Measurements from ENCODE around the gene RASGRF1. TPM values are rescaled to one million over a fixed set of nuclear protein-coding genes. Genes with fewer than 3 reads are reported as not detected.

RASGRF1 gene
- total and polyA plus RNA-seq, 9 of the 15 experiments (the other 6 are each of a cell fraction or from before 2014, with no cell fraction given), result 0.03 to 0.58 (median 0.06) TPM; not detected in 1

DNA sequence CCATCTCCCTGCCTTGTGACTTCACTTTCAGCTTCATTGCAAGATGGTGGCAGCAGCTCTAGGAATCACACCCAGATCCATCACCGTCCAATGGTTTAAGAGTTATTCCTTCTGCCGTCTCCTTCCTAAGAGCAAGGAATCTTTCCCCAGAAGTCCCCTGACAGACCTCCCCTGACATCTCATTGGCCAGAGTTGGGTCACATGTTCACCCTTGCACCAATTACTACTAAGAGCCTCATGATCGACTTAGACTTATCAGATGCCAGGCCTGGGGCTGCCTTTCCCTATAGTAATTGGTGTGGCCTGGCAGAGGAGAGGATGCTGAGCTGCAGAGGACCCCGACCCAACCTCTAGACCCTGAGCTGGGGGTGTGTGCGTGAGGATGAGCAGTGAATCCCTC, 31.8 kb upstream of the RASGRF1 start (continued):
- TF ChIP-seq ZKSCAN8 (CRISPR knock-in tag; IDR thresholded peaks at IDR 0.05), result no peak

DNA sequence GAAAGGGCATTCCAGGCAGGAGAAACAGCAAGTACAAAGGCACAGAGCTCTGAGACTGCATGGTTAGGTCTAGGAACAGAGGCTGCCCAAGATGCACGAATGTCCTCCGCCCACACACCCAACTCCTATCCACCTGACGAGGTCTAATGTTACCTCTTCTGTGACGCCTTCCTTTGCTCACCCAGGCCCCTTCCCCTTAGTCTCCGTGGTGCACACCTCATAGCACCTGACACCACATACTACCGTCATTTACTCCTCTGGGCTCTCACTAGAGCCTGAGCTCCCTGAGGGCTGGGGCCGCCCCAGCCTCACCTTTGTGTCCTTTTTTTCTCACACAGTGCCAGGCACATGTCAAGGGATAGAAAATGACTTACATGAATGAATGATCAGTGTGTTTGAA, 31.0 kb upstream of the RASGRF1 start:
- Histone ChIP-seq H4K20me1 (replicated peaks; ENCODE audit: control insufficient read depth, insufficient read depth, low read length) (no peaks in the 10 kb centered on the region), H3K4me3 (no peak overlapping the region), H3K36me3 (ENCODE audit: control insufficient read depth, insufficient read depth, low read length) (no peaks in the 10 kb centered on the region), H3K9me1 (ENCODE audit: control insufficient read depth, insufficient read depth, low read length) (no peaks in the 10 kb centered on the region), H3K79me2 (ENCODE audit: control insufficient read depth, insufficient read depth, low read length) (no peaks in the 10 kb centered on the region), H3K9ac (ENCODE audit: insufficient read depth in 1 of 2, low read depth in 2 of 2, low read length in 2 of 2) (no peak overlapping the region), H2AFZ (ENCODE audit: low read depth, low read length) (no peak overlapping the region), H3K9me3 (replicated peaks; ENCODE audit: control insufficient read depth, insufficient read depth, low read depth, low read length) (no peaks in the 10 kb centered on the region), H3K4me1 (replicated peaks in 1 of 2; ENCODE audit: control insufficient read depth in 2 of 2, insufficient read depth in 2 of 2, low read length in 2 of 2) (peaks cover 0 to 3% of the 10 kb centered on the region in 2 experiments; a peak in 1 of 5 replicates), H3K27me3 (ENCODE audit: control insufficient read depth in 2 of 2, insufficient read depth in 2 of 2, low read length in 2 of 2) (peaks cover 0 to 7% of the 10 kb centered on the region in 2 experiments; a peak in 2 of 5 replicates), H3K27ac (ENCODE audit: extremely low read depth, low read depth, low read length) (no peak overlapping the region), H3K4me2 (ENCODE audit: insufficient read depth, low read length) (no peak overlapping the region)
- TF ChIP-seq GATA2 (CRISPR knock-in tag; IDR thresholded peaks at IDR 0.05), result no peak
- no peak for TF ChIP-seq KDM4B (IDR thresholded peaks at IDR 0.05; ENCODE audit: borderline replicate concordance in 2 of 2, low read depth in 1 of 2)
- no peak for TF ChIP-seq STAT5B (CRISPR knock-in tag; IDR thresholded peaks at IDR 0.05)
- TF ChIP-seq, protein P1, sequence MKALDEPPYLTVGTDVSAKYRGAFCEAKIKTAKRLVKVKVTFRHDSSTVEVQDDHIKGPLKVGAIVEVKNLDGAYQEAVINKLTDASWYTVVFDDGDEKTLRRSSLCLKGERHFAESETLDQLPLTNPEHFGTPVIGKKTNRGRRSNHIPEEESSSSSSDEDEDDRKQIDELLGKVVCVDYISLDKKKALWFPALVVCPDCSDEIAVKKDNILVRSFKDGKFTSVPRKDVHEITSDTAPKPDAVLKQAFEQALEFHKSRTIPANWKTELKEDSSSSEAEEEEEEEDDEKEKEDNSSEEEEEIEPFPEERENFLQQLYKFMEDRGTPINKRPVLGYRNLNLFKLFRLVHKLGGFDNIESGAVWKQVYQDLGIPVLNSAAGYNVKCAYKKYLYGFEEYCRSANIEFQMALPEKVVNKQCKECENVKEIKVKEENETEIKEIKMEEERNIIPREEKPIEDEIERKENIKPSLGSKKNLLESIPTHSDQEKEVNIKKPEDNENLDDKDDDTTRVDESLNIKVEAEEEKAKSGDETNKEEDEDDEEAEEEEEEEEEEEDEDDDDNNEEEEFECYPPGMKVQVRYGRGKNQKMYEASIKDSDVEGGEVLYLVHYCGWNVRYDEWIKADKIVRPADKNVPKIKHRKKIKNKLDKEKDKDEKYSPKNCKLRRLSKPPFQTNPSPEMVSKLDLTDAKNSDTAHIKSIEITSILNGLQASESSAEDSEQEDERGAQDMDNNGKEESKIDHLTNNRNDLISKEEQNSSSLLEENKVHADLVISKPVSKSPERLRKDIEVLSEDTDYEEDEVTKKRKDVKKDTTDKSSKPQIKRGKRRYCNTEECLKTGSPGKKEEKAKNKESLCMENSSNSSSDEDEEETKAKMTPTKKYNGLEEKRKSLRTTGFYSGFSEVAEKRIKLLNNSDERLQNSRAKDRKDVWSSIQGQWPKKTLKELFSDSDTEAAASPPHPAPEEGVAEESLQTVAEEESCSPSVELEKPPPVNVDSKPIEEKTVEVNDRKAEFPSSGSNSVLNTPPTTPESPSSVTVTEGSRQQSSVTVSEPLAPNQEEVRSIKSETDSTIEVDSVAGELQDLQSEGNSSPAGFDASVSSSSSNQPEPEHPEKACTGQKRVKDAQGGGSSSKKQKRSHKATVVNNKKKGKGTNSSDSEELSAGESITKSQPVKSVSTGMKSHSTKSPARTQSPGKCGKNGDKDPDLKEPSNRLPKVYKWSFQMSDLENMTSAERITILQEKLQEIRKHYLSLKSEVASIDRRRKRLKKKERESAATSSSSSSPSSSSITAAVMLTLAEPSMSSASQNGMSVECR (CRISPR knock-in tag; IDR thresholded peaks at IDR 0.05), result no peak
- TF ChIP-seq, protein P2, sequence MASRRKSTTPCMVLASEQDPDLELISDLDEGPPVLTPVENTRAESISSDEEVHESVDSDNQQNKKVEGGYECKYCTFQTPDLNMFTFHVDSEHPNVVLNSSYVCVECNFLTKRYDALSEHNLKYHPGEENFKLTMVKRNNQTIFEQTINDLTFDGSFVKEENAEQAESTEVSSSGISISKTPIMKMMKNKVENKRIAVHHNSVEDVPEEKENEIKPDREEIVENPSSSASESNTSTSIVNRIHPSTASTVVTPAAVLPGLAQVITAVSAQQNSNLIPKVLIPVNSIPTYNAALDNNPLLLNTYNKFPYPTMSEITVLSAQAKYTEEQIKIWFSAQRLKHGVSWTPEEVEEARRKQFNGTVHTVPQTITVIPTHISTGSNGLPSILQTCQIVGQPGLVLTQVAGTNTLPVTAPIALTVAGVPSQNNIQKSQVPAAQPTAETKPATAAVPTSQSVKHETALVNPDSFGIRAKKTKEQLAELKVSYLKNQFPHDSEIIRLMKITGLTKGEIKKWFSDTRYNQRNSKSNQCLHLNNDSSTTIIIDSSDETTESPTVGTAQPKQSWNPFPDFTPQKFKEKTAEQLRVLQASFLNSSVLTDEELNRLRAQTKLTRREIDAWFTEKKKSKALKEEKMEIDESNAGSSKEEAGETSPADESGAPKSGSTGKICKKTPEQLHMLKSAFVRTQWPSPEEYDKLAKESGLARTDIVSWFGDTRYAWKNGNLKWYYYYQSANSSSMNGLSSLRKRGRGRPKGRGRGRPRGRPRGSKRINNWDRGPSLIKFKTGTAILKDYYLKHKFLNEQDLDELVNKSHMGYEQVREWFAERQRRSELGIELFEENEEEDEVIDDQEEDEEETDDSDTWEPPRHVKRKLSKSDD (conservative IDR thresholded peaks at IDR 0.05; ENCODE audit: low read length), result no peak
- no peak for TF ChIP-seq HSF4 (CRISPR knock-in tag; IDR thresholded peaks at IDR 0.05; ENCODE audit: borderline replicate concordance)
- TF ChIP-seq SMAD4 (CRISPR knock-in tag; conservative IDR thresholded peaks at IDR 0.05), result no peak
- TF ChIP-seq PTTG1 (tag; IDR thresholded peaks at IDR 0.05; ENCODE audit: low read depth), result no peak
- TF ChIP-seq, protein P3, sequence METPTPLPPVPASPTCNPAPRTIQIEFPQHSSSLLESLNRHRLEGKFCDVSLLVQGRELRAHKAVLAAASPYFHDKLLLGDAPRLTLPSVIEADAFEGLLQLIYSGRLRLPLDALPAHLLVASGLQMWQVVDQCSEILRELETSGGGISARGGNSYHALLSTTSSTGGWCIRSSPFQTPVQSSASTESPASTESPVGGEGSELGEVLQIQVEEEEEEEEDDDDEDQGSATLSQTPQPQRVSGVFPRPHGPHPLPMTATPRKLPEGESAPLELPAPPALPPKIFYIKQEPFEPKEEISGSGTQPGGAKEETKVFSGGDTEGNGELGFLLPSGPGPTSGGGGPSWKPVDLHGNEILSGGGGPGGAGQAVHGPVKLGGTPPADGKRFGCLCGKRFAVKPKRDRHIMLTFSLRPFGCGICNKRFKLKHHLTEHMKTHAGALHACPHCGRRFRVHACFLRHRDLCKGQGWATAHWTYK (CRISPR knock-in tag; IDR thresholded peaks at IDR 0.05), result no peak
- ChIA-PET CTCF (ENCODE audit: low intra/inter-chr PET ratio) (no interaction called here), POLR2A (no interaction called here)
- no TSS peak for BruUV-seq (replicated peaks)
- ATAC-seq (no peak), FAIRE-seq (no peak), DNase-seq (ENCODE audit: extremely low read depth in 1 of 4, low spot score in 3 of 4) (no peak)
- WGBS (ENCODE audit: insufficient coverage, low coverage, missing lambda C conversion rate), result 2% methylated on average over 7 of the region's 7 CpGs
- intact Hi-C loops (cut with micrococcal nuclease) (no loop called here), in situ Hi-C loops (cut with MboI) (no loop called here)
